ENCODE results near the gene FBLN2.

The FBLN2 gene

GRCh38 chr3:13670292-13670691 is 121.4 kb downstream of the FBLN2 start:
- CTCF ChIA-PET: interaction anchor here (0.5 to 1.4 kb wide), 2 partner anchors 13 to 408 kb away, joined by 3 to 7 read pairs; no protein-coding TSS in a partner anchor
- POLR2A ChIA-PET (ENCODE audit: low non-redundant PET): no interaction called here
- TF ChIP-seq CTCF (conservative IDR thresholded peaks at IDR 0.05; ENCODE audit: low read depth): no peak
- no peak for DNase-seq (ENCODE audit: low spot score)
- no peak overlapping the region for H3K27ac ChIP-seq

GRCh38 chr3:13671482-13672233 is 122.7 kb downstream of the FBLN2 start:
- DNase-seq (ENCODE audit: low spot score): no peak

GRCh38 chr3:13673207-13673606 is 124.3 kb downstream of the FBLN2 start:
- DNase-seq (ENCODE audit: low spot score): no peak
- POLR2A ChIA-PET (ENCODE audit: low non-redundant PET): no interaction called here
- TF ChIP-seq CTCF (conservative IDR thresholded peaks at IDR 0.05; ENCODE audit: low read depth): 0 out of 2 replicates have a peak, but pooled peaks have one; percentile 18
- no peak overlapping the region for H3K27ac ChIP-seq
- CTCF ChIA-PET: interaction anchor here (0.7 kb wide), 2 partner anchors 213 to 383 kb away, joined by 3 read pairs; no protein-coding TSS in a partner anchor

More at GRCh38 chr3:13671482-13672233, 122.7 kb downstream of the FBLN2 start:
- POLR2A ChIA-PET (ENCODE audit: low non-redundant PET): no interaction called here
- TF ChIP-seq CTCF (conservative IDR thresholded peaks at IDR 0.05; ENCODE audit: low read depth): no peak
- CTCF ChIA-PET: interaction anchor here (0.6 kb wide), 1 partner anchor 442 kb away, joined by 4 read pairs; no protein-coding TSS in a partner anchor
- no peak overlapping the region for H3K27ac ChIP-seq

- no peak for TF ChIP-seq CTCF (conservative IDR thresholded peaks at IDR 0.05; ENCODE audit: low read depth)
- DNase-seq (ENCODE audit: low spot score): no peak
- ChIA-PET POLR2A (ENCODE audit: low non-redundant PET) (no interaction called here), CTCF (no interaction called here)
- H3K27ac ChIP-seq: no peak overlapping the region
Measured at GRCh38 chr3:13674538-13675185, 125.7 kb downstream of the FBLN2 start.

- CTCF ChIA-PET: no interaction called here
- H3K27ac ChIP-seq: no peak overlapping the region
- POLR2A ChIA-PET (ENCODE audit: low non-redundant PET): no interaction called here
- DNase-seq (ENCODE audit: low spot score): no peak
- no peak for TF ChIP-seq CTCF (conservative IDR thresholded peaks at IDR 0.05; ENCODE audit: low read depth)
Measured at GRCh38 chr3:13676356-13677017, 127.6 kb downstream of the FBLN2 start.

GRCh38 chr3:13677272-13677671 is 128.3 kb downstream of the FBLN2 start:
- ChIA-PET CTCF (interaction anchor here (0.7 kb wide), 1 partner anchor 10 kb away, joined by 11 read pairs; no protein-coding TSS in a partner anchor), POLR2A (ENCODE audit: low non-redundant PET) (no interaction called here)
- DNase-seq (ENCODE audit: low spot score): no peak
- H3K27ac ChIP-seq: no peak overlapping the region
- no peak for TF ChIP-seq CTCF (conservative IDR thresholded peaks at IDR 0.05; ENCODE audit: low read depth)

All from RWPE1 (cell line).